Measurements from ENCODE around the gene C14orf93. TPM values are rescaled to one million over a fixed set of nuclear protein-coding genes. Genes with fewer than 3 reads are reported as not detected.

Gene C14orf93
- total RNA-seq, 2 donors from 2014 or later: 15.1 to 17.6 TPM

DNA sequence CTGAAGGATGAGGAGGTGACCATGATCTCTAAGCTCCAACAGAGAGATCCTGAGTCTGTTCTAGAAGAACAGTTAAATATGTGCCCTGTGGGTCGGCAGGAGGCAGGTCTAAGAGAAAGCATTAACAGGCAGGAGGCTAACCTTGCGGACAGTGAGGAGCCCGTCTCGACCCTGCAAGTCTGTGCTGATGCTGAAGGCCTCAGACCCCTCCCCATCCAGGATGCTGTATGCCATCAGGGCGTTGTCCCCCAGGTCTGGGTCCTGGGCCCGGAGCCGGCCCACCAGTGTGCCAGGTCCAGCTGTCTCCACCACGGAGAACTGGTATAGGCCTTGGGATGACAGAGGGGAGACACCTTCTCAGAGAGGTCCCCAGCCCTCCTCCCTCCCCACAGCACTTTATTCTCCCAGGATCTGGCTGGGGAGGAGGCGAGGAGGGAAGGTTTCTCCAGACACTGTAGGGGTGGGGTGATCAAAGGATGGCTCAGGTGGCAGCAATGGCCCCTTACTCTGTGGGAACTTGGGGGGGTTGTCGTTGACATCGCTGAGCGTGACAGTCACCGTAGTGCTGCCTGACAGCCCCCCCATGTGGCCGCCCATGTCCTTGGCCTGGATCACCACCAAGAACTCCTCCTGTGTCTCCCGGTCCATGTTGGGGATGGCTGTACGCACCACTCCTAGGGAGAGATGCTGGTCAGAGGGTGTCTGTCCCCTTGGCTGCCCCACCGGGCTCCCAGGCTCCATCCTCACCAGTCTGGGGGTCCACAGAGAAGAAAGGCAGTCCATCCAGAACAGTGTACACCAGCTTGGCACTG, 44.3 kb upstream of the C14orf93 start:
- H3K27me3 ChIP-seq (replicated peaks; ENCODE audit: insufficient read depth): no peaks in the 10 kb centered on the region
- intact Hi-C loops (cut with DNase I): no loop called here
- no peaks in the 10 kb centered on the region for H3K36me3 ChIP-seq
- TF ChIP-seq POLR2A (IDR thresholded peaks at IDR 0.05): no peak
- TF ChIP-seq, protein P1, sequence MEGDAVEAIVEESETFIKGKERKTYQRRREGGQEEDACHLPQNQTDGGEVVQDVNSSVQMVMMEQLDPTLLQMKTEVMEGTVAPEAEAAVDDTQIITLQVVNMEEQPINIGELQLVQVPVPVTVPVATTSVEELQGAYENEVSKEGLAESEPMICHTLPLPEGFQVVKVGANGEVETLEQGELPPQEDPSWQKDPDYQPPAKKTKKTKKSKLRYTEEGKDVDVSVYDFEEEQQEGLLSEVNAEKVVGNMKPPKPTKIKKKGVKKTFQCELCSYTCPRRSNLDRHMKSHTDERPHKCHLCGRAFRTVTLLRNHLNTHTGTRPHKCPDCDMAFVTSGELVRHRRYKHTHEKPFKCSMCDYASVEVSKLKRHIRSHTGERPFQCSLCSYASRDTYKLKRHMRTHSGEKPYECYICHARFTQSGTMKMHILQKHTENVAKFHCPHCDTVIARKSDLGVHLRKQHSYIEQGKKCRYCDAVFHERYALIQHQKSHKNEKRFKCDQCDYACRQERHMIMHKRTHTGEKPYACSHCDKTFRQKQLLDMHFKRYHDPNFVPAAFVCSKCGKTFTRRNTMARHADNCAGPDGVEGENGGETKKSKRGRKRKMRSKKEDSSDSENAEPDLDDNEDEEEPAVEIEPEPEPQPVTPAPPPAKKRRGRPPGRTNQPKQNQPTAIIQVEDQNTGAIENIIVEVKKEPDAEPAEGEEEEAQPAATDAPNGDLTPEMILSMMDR (IDR thresholded peaks at IDR 0.05): no peak
- no peak for TF ChIP-seq POLR2AphosphoS5 (IDR thresholded peaks at IDR 0.05)
- H3K9me3 ChIP-seq: no peaks in the 10 kb centered on the region
- no peak for DNase-seq (ENCODE audit: low spot score)
- no peak overlapping the region for H3K4me3 ChIP-seq
- H3K4me1 ChIP-seq (replicated peaks): no peaks in the 10 kb centered on the region
- 80% methylated on average over 17 of the region's 17 CpGs for WGBS
- no peak overlapping the region for H3K27ac ChIP-seq

DNA sequence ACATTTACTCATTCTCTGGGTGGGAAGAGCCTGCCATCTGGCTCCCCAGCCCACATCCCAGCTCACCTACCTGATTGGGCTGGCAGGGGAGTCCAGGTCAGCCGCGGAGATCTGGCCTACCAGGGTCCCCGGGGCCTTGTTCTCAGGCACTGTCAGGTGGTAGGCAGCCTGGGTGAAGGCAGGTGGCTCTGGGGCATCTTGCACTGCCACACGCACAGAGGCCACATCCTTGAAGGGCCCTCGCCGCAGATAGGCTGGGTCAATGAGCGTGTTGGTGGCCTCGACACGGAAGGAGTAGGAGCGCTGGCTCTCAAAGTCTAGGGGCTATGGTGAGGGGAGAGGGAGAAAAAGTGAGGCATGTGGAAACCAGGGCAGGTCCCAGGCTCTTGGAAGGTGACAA, 43.5 kb upstream of the C14orf93 start:
- Histone ChIP-seq H3K27me3 (replicated peaks; ENCODE audit: insufficient read depth) (no peaks in the 10 kb centered on the region), H3K36me3 (no peaks in the 10 kb centered on the region), H3K9me3 (no peaks in the 10 kb centered on the region), H3K4me1 (replicated peaks) (no peaks in the 10 kb centered on the region), H3K27ac (no peak overlapping the region), H3K4me3 (no peak overlapping the region)
- 94% methylated on average over 10 of the region's 10 CpGs for WGBS
- TF ChIP-seq, protein P1 (IDR thresholded peaks at IDR 0.05): no peak
- no peak for TF ChIP-seq POLR2A (IDR thresholded peaks at IDR 0.05)
- no peak for TF ChIP-seq POLR2AphosphoS5 (IDR thresholded peaks at IDR 0.05)
- intact Hi-C loops (cut with DNase I): no loop called here
- DNase-seq (ENCODE audit: low spot score): no peak

DNA sequence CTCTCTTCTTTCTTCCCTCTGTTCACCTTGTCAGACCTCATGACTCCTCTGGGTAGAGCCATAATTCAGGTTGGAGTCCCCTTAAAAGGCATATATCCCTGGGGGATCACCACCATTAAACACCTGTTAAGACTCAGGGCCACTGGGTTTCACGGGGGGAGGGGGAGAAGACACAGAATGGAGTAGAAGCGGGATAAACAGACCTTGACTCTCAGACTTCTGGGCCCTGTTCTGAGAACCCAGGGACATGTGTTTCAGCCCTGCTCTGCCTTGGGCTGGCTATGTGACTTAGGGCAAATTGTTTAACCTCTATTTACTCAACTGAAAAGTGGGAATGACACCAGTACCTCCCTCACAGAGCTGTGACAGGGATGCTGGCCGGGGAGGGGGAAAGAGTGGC, 42.7 kb upstream of the C14orf93 start:
- Histone ChIP-seq H3K9me3 (no peaks in the 10 kb centered on the region), H3K36me3 (no peaks in the 10 kb centered on the region), H3K4me3 (no peak overlapping the region), H3K27ac (no peak overlapping the region), H3K27me3 (replicated peaks; ENCODE audit: insufficient read depth) (no peaks in the 10 kb centered on the region), H3K4me1 (replicated peaks) (no peaks in the 10 kb centered on the region)
- no peak for DNase-seq (ENCODE audit: low spot score)
- intact Hi-C loops (cut with DNase I): no loop called here
- WGBS: 67% methylated on average over 3 of the region's 3 CpGs
- TF ChIP-seq POLR2A (IDR thresholded peaks at IDR 0.05) (no peak), POLR2AphosphoS5 (IDR thresholded peaks at IDR 0.05) (no peak)
- TF ChIP-seq, protein P1 (IDR thresholded peaks at IDR 0.05): no peak

DNA sequence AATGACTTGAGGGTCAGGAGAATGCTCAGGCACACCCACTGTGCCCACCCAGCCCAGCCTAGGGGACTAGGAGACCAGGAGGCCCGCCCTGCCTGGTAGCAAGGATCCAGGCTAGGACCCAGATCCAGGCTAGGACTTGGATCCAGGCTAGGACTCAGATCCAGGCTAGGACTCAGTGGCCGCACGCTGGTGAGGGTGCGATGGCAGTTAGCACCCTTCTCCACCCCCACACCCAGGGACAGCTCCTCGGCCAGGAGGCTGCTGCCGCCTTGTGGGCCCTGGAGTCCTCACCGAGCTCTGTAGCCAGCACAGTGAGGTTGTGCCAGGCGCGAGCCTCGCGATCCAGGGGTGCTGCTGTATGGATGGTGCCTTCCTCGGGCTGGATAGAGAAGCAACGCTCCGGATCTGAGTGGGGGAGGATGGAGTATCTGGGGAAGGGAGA, 42.3 kb upstream of the C14orf93 start:
- no peak for DNase-seq (ENCODE audit: low spot score)
- 49% methylated on average over 14 of the region's 14 CpGs for WGBS

More for the DNA sequence above, 42.3 kb upstream of the C14orf93 start:
- intact Hi-C loops (cut with DNase I): no loop called here
- H3K27me3 ChIP-seq (replicated peaks; ENCODE audit: insufficient read depth): no peaks in the 10 kb centered on the region
- no peak overlapping the region for H3K4me3 ChIP-seq
- H3K4me1 ChIP-seq (replicated peaks): no peaks in the 10 kb centered on the region
- H3K27ac ChIP-seq: no peak overlapping the region
- H3K9me3 ChIP-seq: no peaks in the 10 kb centered on the region
- H3K36me3 ChIP-seq: no peaks in the 10 kb centered on the region
- no peak for TF ChIP-seq POLR2AphosphoS5 (IDR thresholded peaks at IDR 0.05)
- TF ChIP-seq, protein P1 (IDR thresholded peaks at IDR 0.05): peak in 2 of 4 experiments; percentile 34 to 38
